Cortex of kidney (tissue), 1 donor: ENCODE data around the gene ALG2.

Experiments
- DNase-seq: peaks from one replicate; lab custom pipeline; 2025; lab: John Stamatoyannopoulos, UW

ALG2 gene, protein sequence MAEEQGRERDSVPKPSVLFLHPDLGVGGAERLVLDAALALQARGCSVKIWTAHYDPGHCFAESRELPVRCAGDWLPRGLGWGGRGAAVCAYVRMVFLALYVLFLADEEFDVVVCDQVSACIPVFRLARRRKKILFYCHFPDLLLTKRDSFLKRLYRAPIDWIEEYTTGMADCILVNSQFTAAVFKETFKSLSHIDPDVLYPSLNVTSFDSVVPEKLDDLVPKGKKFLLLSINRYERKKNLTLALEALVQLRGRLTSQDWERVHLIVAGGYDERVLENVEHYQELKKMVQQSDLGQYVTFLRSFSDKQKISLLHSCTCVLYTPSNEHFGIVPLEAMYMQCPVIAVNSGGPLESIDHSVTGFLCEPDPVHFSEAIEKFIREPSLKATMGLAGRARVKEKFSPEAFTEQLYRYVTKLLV

DNA sequence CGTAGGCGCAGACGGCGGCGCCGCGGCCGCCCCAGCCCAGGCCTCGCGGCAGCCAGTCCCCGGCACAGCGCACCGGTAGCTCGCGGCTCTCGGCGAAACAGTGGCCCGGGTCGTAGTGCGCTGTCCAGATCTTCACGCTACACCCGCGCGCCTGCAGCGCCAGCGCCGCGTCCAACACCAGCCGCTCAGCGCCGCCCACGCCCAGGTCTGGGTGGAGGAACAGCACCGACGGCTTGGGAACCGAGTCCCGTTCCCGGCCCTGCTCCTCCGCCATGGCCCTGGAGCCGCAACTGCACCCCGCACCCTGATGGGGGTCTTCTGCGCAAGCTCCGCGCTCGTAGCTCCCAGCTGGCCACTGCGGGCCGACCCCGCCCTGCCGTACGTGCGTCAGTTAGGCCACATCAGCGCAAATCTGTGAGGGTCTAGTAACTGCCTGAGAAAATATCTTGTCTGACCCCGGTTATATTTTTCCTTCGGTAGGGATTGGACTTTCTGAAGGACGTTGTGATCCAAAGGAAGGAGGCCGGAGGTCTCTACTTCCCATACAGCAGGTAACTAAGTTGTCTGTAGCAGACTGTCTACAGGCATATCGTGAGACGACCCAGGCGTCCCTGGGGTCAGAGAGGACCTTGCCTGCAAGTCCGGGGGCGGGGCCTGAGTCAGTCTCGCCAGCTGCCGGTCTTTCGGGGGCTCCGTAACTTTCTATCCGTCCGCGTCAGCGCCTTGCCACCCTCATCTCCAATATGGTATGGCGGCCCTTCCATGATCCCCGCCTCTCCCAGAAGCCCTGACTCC lies at the start of gene ALG2, which contains the start of gene SEC61B:
Gene ALG2 (minus strand): TSS at position 322 of the 795 bp plus-strand sequence. CDS start 48 bp downstream, at position 274.
Gene SEC61B (plus strand): TSS at position 662 of the 795 bp plus-strand sequence. CDS start 82 bp downstream, at position 744.
- peak; percentile 35 for DNase-seq

DNA sequence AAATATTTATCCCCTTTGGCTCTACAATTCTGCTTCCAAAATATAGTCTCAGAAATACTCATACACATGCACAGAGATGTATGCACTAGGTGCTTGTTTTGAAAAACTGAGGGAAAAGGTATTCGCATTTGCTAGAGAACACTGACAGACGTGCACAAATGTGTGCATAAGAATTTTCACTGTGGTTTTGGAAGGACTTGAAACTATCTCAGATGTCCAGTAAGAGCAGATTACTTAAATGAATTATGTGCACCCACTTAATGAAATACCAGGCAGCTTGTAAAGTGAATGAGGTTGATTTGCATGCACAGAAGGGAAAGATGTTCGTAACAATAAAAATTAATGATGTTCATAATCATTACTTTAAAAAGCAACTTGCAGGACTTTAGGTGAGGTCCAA lies 48.7 kb upstream of the ALG2 start:
- no peak for DNase-seq

DNA sequence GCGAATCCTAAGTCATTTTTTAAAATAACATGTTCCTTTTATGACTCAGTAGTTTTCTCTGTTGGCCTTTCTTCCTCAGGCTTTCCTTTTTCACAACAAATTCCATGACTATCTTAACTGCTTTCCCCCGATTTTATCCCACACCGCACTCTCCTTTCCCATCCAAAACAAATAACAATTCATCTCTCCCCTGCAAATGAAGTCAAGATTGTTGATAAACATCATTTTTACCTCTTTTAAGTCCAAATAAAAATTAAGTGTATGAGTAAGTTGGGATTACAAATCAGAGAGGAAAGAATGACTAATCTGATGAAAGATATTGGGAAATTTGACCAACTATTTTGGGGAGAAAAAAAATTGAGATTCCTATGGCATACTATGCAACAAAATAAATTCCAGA lies 47.7 kb upstream of the ALG2 start:
- DNase-seq, result no peak

DNA sequence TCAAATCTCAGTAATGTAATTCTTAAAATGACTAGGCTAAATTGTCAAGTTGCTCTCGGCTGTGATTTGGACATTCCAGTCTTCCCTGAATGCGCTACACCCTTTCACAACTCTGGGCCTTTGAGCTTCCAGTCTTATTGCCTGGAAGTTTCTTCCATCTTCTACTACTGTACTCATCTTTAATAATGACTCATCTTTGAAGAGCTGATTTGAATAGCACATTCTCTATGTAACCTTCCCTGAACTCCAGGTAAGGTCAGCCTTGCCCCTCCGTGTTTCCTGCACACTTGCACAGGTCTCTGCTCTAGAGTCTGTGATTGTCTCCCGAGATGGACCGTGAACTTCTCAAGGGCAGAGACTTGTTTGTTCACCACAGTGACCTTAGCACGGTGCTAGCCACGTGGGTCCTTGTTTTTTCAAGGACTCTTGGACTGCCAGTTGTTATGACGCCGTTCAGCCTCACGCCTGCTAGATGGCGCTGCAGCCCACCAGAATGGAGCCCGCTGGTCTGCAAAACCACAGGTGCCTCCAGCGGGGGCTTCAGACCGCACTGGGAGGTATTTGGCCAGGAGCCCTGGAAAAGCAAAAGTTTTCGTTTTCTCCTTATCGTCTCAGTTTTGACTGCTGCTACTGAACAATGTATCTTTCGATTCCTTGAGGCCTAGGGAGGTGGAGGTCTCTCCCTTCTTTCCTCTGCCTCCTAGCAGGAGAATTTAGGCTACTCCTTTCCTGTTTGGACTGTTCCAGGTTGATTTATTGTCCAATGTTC lies 44.7 kb upstream of the ALG2 start:
- no peak for DNase-seq

DNA sequence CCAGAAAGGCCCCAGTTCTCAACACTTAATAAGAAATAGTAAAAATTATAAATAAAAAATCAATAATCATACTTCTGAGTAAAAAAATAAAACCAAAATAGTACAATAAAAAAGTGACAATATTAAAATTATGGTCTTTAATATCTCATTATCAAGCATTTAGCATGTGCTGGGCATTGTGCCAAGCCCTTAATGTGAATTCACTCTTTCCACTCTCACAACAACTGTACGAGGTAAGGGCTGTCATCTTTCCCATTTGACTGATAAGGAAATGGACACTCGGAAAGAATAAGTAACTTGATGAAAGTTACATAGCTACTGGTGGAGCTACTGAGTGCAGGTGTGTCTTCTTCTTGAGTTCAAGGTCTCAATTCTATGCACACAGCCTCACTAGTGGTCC lies 43.9 kb upstream of the ALG2 start:
- DNase-seq, result no peak

DNA sequence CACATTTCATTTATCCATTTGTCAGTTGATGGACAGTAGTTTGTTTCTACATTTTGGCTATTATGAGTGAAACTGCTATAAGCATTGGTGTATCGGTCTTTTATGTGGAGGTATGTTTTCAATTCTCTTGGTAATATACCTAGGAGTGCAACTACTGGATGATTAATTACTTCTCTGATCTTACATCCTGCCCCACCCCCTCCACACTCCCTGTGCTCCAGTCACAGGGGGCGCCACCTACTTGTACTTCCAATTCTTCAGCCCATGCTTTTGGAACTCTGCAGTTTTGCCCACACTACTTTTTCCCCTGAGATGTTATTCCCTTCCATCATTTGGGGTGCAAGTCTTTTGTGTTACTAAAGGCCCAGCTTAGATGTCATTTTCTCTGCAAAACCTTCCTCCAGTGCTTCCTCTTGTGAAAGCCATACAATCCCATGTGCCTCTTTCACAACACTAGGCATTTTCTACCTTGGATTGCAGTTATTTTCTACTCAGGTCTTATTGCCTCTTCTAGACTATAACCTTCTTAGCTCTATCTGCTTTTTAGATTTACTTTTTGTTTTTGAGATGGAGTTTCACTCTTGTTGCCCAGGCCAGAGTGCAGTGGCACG lies 42.4 kb upstream of the ALG2 start:
- no peak for DNase-seq

DNA sequence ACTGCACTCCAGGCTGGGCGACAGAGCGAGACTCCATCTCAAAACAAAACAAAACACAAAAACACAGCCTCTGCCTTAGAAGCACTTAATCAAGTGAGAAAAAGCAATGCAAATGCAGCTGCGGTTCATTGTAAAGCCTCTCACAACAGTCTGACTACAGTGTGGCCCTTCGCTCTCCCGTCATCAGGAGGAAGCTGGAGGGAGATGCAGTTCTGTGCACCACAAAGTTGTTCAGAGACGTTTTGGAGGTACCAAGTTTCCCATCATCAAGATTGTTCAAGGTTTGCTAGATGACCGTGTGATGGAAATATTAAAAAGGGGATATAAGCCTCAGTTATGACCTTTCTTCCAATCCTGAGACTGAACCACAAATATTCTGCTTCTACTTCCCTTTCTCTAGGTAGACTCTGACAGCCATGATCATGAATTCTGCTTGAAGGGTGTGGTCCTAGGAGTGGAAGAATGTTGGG lies 41.2 kb upstream of the ALG2 start:
- DNase-seq, result no peak

DNA sequence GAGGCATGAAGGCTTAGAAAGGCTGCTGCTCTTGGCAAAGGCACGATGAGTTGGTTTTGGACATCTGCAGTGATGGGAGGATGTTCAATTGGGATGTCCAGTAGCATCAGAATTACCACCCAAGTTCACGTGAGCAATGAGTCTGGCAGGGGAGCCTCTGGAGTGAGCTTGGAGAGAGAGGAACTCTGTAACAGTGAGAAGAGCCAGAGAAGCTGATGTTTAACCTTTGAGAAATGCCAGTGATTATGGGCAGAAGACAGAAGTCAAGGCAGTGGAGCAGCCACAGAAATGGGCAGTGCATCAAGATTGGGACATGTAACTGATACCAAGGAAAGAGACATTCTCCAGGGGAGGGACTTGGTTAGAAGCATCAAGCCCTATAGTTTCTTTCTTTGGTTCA lies 40.2 kb upstream of the ALG2 start:
- DNase-seq, result no peak

DNA sequence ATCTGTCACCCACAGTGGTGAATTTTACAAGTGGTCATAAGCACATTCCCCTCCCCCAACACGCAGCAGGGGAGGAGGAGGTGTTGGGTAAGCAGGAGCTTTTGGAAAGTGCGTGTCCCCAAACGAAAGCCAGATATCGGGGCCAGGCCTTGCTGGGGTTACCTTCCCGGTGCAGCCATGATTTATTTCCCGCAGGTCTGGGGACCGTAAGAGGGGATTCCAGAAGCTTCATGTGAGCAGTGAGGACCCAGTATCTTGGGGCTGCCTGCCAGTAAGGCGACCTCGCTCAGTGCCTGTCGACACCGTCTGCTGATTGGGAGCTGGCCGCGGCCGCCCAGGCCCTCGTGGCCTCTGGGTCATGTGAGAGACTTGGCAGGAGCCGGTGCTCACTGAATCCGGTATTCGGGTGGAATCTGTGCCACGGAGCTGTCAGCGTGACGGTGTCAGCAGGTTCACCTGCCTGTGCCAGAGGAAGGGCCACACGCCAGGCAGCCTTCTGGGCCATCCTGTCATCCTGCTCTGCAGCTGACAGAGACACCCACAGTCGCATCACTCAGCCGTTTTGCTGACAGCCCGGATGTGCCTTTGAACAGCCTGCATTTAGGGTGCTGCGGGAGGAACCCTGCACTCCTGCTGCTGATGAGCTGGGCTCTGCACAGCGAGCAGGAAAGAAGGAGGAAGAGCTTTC lies 37.6 kb upstream of the ALG2 start:
- no peak for DNase-seq

DNA sequence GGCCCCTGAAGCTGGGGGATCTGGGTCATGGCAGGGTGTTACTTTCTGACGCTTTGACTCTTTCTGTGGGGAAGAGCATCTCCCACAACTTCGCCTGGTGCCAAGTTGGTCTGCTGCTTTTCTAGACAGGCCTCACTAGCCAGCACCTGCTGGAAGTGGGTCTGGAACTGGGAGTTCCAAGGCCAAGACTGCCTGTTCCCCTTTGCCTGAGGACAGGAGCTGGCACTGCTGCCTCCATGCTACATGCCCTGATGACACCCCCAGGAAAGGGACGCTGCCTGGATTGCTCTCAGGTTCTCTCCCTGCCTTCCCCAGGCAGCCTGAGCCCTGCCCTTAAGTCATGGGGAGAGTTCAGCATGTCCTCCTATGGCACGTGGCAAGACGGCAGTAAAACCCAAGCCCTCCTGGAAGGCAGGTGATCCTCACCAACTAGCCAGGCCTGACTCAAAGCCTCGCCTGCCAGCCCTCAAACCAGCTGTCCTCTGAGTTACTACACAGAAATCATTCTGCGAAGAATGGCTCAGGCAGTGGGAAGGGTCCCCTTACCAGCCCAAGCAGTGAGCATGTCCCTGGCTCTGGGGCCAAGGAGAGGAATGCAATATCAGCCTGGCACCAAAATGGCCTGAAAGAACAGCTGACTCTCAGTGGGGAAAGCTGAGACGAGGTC lies 36.1 kb upstream of the ALG2 start:
- no peak for DNase-seq

DNA sequence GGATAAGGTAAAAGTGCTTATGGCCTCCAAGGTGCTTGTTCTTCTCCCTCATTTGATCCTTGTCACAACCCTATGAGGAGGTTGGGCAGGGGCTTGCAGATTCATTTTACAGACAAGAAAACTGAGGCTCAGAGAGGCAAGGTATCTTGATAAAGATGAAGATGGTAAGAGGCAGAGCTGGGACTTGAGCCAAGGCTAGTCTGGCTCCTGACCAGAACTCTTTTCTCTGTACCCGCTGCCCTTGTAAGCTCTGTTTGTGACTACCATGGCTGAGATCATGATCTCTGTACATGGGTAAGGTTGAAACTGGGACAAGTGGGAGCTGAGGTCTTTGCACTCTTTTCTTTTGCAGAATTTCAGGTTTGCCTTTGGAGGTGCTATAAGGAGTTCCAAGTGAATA lies 33.9 kb upstream of the ALG2 start:
- DNase-seq, result no peak

DNA sequence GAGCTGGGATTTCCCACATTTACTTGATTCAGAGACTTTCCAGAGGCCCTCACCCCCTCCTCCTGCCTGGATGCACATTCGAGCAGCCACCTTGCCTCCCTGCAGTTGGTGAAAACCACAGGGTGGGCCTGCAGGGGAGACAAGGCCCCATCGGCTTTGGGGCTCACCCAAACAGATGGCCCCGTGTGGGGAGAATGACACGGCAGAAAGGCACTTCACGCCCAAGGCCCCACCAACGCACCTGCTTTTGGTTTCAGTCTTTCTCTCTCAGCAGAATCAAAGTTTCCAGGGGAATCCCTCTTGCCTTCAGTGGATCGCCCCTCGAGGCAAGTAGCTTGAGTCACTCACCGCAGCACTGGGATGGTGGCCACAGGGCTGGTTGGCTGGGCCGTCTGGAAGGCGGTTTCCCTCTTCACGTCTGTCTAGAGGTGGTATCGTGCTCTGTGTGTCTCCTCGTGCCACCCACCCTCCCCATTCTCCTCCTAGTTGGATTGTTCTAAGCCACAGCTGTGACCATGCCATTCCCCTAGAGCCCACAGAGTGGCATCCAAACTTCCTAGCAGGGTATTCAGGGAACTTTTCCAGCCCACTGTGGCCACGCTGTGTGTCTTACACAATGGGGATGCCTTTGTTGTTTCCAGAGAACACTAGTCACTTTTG lies 32.2 kb upstream of the ALG2 start:
- no peak for DNase-seq

DNA sequence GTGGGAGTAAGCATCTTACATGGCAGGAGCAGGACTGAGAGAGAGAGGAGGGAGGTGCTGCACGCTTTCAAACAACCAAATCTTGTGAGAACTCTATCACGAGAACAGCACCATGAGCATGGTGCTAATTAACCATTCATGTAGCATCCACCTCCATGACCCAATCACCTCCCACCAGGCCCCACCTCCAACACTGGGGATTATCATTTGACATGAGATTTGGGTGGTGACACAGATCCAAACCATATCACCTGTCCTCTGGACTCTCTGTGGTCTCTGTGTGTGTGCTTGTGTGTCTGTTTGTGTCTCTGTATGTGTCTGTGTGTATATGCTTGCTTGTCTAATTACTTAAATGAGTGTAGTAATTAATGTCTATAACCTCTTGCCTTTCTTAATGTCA lies 31.4 kb upstream of the ALG2 start:
- DNase-seq, result no peak

DNA sequence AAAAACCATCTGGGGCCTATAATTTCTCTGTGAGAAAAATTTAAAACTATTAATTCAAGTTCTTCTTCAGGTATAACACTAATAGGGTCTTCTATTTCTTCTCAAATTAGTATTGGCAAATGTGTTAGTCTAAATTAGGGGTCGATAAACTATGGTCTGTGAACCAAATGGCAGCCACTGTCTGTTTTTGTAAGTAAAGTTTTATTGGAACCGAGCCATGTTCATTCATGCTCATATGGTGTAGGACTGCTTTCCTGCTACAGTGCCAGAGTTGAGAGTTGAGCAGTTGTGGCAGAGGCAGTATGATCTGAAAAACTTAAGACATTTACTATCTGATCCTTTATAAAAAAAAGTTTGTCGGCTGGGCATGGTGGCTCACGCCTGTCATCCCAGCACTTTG lies 29.4 kb upstream of the ALG2 start:
- no peak for DNase-seq

DNA sequence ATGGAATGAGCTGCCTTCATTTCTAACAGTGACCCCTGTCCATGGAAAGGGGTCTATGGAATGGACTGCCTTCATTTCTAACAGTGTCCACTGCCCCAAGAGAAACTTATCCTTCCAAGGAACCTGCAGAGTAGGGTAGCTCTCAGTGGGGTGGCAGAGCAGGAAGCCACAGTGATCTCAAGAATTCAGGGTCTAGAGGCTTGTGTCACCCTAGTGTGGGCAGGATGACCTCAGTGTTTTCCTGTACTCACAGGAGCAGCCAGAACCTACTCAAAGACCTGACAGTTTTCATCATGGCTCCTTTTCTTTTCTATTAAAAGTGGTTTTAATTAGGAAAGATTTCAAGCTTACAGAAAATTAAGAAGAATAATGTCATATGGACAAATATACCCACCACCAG lies 27.9 kb upstream of the ALG2 start:
- no peak for DNase-seq

DNA sequence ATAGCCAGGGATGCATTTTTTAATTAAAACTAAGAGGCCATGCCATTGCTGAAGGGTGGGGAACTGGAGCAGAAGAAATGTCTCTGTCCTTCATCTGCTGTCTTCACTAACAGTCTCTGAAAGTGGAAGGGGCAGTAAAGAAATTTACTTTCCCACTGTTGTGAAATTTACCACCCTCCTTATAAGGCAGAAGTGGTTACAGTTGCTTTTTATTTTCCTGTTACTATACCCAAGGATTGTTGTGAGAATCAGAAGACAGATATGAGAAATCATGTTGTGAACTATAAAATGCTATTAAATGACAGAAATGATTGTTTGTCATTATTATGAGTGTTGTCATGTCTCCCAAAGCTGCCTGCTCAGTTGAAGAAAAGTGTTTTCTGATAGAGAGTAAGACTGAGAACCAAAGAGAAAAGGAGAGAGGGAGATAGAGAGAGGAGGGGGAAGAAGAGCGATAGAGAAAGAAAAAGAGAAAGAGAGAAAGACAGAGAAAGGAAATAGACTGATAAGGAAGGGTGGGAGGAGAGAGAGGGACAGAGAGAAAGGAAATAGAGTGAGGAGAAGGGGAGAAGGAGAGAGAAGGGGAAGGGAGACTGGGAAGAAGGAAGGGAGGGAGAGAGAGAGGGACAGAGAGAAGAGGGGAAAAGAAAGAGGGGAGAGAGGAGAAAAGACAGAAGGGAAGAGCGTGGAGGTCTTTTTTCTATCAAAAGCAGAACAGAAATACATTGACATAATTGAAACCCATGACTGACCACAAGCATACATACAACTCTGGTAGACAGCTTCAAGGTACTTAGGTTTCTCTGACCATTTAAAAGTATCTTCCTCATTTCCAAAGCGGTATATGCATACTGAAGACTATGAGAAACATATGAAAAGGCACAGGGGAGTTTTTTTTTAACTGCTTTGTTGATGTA lies 22.9 kb upstream of the ALG2 start:
- DNase-seq, result no peak

DNA sequence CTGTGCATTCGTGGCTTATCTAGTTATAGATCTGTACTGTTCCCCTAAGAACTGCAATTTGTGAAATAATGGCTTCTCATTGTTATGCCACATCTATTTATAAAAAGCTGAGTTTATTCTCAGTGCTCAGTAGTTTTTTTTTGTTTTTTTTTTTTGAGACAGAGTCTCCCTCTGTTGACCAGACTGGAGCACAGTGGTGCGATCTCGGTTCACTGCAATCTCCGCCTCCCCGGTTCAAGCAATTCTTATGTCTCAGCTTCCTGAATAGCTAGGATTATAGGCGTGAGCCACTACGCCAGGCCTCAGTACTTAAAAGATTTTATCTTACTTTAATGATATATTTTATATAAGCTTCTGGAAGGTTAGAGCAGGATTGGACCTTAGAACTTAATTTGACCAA lies 19.4 kb upstream of the ALG2 start:
- no peak for DNase-seq

DNA sequence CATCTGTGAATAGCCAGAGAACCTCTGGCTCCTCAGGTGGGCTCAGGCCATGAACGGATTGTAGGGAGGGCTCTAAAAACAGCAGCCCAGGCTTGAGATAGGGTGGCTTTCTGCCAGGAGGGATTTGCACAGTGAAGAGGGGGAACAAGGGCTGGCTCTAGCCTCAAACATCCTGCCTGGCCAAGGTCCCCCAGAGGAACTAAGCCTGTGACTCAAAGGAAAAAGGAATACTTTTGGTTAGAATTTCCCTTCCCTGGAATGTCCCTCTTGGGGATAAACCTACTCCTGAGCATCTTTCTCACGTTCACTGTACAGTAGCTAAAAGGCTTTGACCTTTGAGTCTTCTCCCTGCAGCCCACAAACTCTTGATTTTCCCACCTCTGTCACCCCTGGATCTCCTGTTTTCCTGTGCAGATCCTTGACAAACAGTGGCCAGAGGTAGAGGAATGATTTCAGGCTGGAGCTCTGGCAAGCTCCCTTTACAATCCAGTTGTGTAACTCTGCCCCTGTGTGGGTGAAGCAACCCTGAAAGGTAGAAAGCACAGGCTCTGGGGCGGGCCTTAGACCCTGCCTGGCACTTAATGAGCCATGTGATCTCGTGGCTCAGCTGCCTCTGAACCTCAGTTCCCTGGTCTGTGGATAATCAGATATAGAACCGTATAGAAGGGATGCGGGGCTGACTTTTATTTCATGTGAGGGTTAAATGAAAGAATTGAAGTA lies 17.8 kb upstream of the ALG2 start:
- DNase-seq, result no peak
